ENCODE data around the gene PRDM16.

PRDM16 gene

DNA sequence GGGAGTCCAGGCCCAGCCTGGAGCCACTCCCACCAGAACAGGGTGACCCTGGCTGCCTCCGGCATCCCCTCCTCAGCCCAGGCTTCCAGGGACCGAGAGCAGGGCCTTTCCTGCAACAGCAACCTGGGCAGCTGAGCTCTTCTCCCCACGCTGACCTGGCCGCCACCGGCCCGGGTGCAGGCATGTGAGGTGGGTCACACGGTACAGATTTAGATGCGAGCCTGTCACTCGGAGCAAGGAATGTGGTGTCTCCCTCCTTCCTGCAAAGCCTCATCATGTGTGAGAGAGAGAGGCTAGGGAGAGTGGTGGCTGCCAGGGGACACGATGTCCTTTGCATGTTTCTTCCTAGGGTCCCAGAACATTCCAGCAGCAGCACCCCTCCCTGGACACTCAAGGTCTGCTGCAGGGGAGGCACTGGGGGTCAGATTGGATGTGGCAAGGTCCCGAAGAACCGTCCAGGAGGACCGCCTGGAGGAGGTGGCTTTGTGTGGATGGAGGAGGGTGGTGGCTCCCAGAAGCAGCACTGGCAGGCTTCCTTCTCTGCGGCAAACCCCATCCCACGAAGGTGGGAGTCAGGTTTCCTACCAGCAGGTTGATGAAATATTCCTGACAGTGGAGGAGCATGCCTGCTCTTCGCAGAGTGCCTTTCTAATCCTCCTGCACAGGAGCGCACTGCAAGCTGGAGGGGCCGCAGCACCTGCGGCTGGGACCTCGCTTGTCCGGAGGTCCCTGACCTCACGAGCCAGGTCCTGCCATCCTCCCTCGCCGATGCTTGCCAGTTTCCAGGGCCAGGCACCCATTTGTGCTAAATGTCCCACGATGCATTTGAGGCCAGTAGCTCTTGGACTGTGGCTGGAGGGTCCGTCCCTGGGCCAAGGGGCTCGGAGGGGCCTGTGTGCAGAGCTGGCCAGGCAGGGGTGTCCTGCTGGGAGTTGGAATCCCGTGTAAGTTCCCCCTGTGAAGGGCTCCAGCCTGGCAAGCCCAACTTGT lies 68.4 kb downstream of the PRDM16 start:
- TF ChIP-seq, protein P1, sequence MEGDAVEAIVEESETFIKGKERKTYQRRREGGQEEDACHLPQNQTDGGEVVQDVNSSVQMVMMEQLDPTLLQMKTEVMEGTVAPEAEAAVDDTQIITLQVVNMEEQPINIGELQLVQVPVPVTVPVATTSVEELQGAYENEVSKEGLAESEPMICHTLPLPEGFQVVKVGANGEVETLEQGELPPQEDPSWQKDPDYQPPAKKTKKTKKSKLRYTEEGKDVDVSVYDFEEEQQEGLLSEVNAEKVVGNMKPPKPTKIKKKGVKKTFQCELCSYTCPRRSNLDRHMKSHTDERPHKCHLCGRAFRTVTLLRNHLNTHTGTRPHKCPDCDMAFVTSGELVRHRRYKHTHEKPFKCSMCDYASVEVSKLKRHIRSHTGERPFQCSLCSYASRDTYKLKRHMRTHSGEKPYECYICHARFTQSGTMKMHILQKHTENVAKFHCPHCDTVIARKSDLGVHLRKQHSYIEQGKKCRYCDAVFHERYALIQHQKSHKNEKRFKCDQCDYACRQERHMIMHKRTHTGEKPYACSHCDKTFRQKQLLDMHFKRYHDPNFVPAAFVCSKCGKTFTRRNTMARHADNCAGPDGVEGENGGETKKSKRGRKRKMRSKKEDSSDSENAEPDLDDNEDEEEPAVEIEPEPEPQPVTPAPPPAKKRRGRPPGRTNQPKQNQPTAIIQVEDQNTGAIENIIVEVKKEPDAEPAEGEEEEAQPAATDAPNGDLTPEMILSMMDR (IDR thresholded peaks at IDR 0.05; ENCODE audit: insufficient read depth, missing control alignments): no peak
- FAIRE-seq (no peak), DNase-seq (ENCODE audit: insufficient read length, low spot score) (no peak)

DNA sequence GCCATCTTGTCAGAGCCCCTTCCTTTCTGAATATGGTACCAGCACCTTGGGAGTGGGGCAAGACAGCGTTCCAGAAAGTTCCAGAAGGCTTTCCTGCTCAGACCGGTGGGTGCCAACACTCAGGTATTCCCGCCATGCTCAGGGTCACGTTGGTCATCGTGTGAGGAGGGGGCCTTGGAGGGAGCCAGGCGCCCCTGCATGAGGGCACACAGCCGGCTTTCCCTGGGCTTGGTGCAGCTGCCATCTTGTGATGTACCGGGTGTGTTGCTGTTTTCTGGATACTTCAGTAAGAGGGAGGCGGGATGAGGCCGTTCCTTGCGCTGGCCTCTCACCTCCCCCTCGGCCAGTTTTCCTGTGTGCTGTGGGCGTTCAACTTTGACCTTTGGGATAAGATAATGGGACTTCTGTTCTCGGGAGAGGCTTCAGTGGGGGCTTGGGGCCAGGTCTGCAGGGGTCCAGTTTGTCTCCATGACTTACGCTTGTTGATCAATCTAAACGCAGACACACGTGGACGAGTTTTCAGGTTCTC lies 69.7 kb downstream of the PRDM16 start:
- TF ChIP-seq, protein P1 (IDR thresholded peaks at IDR 0.05; ENCODE audit: insufficient read depth, missing control alignments): no peak
- FAIRE-seq (no peak), DNase-seq (ENCODE audit: insufficient read length, low spot score) (no peak)

DNA sequence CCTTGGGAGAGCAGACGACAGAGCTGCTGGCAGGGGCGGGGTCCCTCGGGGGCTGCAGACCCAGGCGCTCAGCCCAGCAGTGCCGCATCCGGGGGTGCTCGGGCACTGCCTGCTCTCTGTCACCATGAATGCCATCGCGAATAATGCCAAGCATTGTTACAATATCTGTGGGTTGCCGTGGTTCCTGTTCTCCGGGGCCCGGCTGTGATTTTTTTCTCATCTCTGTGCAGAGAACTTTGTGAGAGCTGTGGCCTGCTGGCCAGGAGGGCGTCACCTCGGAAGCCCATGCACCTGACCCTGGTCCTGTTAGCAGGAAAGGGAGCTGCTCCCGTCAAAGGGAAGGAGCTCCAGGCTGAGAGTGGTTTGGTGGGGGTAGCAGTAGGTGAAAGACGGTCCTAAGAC lies 70.4 kb downstream of the PRDM16 start:
- DNase-seq (ENCODE audit: insufficient read length, low spot score): no peak
- TF ChIP-seq, protein P1 (IDR thresholded peaks at IDR 0.05; ENCODE audit: insufficient read depth, missing control alignments): no peak
- no peak for FAIRE-seq

DNA sequence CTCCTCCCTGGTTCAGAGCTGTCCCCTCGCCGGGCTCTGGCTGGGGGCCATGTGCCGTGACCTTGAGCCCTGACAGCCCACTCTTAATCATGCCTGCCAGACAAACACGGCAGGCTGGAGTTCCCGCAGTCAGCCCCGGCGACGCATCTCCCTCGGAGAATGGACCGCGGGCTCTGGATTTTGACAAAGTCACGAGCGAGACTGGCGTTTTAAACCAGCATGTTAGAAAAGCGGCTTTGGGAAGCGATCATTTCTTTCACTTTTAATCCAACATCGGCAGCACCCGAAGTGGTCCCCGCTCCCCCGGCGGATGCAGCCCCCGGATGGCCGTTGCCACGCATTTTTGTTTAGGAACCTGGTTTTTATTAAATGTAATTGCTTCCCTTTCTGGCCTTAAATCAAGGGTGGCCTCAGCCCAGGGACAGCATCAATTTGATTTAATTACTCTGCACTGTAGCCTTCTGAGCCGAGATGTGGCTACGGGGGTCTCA lies 70.9 kb downstream of the PRDM16 start:
- DNase-seq (ENCODE audit: insufficient read length, low spot score) (no peak), FAIRE-seq (no peak)
- TF ChIP-seq, protein P1 (IDR thresholded peaks at IDR 0.05; ENCODE audit: insufficient read depth, missing control alignments): no peak

DNA sequence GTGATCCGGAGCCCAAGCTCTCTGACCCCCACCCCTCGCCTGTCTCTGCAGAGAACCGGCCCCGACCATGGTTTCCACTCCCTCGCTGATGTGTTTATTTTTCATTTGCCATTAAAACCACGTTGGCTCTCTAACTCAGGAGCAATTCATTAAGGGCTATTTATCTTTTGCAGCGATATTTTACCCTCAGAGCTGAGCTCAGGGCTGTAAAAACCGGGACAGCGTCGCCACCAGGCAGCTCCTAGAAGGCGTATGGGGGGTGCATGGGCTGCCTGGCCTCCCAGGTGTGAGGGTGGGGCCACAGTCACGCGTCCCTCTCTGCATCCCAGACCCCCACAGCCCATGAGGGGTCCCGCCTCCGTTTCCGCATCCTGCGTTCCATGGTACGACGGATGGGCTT lies 71.4 kb downstream of the PRDM16 start:
- DNase-seq (ENCODE audit: insufficient read length, low spot score) (no peak), FAIRE-seq (no peak)
- TF ChIP-seq, protein P1 (IDR thresholded peaks at IDR 0.05; ENCODE audit: insufficient read depth, missing control alignments): no peak

DNA sequence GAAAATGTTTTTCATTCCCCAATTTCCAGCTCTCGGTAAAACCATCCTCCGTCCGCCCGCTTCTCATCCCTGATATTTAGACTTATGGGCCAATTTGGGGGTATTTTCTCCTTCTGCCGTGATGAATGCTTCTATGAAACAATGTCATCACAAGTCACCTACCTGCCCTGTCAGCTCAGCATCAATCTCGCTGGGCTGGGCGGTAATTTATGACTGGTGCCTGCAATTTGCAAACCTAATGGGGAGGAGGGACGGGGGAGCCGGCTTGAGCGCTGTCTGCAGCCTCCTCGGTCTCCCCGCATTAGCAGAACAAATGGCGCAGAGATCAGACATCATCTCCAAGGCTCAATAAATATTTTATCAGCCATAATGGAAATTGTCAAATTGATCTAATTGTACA lies 72.1 kb downstream of the PRDM16 start:
- FAIRE-seq (no peak), DNase-seq (ENCODE audit: insufficient read length, low spot score) (no peak)
- TF ChIP-seq, protein P1 (IDR thresholded peaks at IDR 0.05; ENCODE audit: insufficient read depth, missing control alignments): no peak

DNA sequence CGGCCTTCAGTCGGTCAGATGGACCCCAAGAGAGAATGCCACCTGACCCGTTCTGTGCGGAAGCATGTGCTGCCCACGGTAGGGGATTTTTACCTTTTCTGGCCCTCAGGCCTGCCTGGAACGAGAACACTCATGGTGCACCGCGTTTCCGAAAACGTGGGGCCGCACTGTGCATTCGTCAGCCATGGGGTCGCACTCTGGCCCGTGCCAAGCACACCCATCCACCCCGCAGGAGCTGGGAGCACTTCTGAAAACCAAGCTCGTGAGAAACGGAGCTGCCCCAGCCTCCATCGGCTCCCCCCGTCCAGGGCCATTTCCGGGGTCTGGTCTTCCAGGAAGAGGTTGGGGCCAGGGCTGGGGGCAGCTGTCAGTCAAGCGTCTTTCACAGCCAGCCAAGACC lies 72.8 kb downstream of the PRDM16 start:
- FAIRE-seq (no peak), DNase-seq (ENCODE audit: insufficient read length, low spot score) (no peak)
- TF ChIP-seq, protein P1 (IDR thresholded peaks at IDR 0.05; ENCODE audit: insufficient read depth, missing control alignments): no peak
